ENCODE data around the gene XG. TPM values are rescaled to one million over a fixed set of nuclear protein-coding genes. Genes with fewer than 3 reads are reported as not detected.
A peak's percentile ranks its signal among the peaks of the same experiment; 100 is the strongest.

The XG gene
- total RNA-seq, 1 donor from 2014 or later = 0.33 TPM

- H3K4me3 ChIP-seq (ENCODE audit: low read depth, low read length) = no peak overlapping the region
- H3K27me3 ChIP-seq (ENCODE audit: control insufficient read depth, insufficient read depth, low read length) = no peaks in the 10 kb centered on the region
- DNase-seq (ENCODE audit: low read depth) = no peak
- TF ChIP-seq CTCF (IDR thresholded peaks at IDR 0.05; ENCODE audit: insufficient read depth, low read length, poor library complexity, severe bottlenecking) = no peak
- no peaks in the 10 kb centered on the region for H3K36me3 ChIP-seq (ENCODE audit: control insufficient read depth, insufficient read depth, low read length)
Measured at GRCh38 chrX:2817036-2817435, 65.2 kb downstream of the XG start.

GRCh38 chrX:2819345-2820135, 67.7 kb downstream of the XG start:
- DNase-seq (ENCODE audit: low read depth) = no peak
- Histone ChIP-seq H3K36me3 (ENCODE audit: control insufficient read depth, insufficient read depth, low read length) (no peaks in the 10 kb centered on the region), H3K4me3 (ENCODE audit: low read depth, low read length) (no peak overlapping the region), H3K27me3 (ENCODE audit: control insufficient read depth, insufficient read depth, low read length) (no peaks in the 10 kb centered on the region)
- peak; percentile 45 for TF ChIP-seq CTCF (IDR thresholded peaks at IDR 0.05; ENCODE audit: insufficient read depth, low read length, poor library complexity, severe bottlenecking)

GRCh38 chrX:2820136-2820771, 68.4 kb downstream of the XG start:
- no peak for DNase-seq (ENCODE audit: low read depth)
- no peaks in the 10 kb centered on the region for H3K36me3 ChIP-seq (ENCODE audit: control insufficient read depth, insufficient read depth, low read length)
- no peak for TF ChIP-seq CTCF (IDR thresholded peaks at IDR 0.05; ENCODE audit: insufficient read depth, low read length, poor library complexity, severe bottlenecking)
- peaks cover under 1% of the 10 kb centered on the region for H3K27me3 ChIP-seq (ENCODE audit: control insufficient read depth, insufficient read depth, low read length)
- no peak overlapping the region for H3K4me3 ChIP-seq (ENCODE audit: low read depth, low read length)

GRCh38 chrX:2823795-2824386, 72.1 kb downstream of the XG start:
- DNase-seq (ENCODE audit: low read depth) = no peak
- Histone ChIP-seq H3K27me3 (ENCODE audit: control insufficient read depth, insufficient read depth, low read length) (peaks cover 9% of the 10 kb centered on the region), H3K36me3 (ENCODE audit: control insufficient read depth, insufficient read depth, low read length) (no peaks in the 10 kb centered on the region), H3K4me3 (ENCODE audit: low read depth, low read length) (no peak overlapping the region)
- no peak for TF ChIP-seq CTCF (IDR thresholded peaks at IDR 0.05; ENCODE audit: insufficient read depth, low read length, poor library complexity, severe bottlenecking)

GRCh38 chrX:2824886-2825285, 73.0 kb downstream of the XG start:
- H3K4me3 ChIP-seq (ENCODE audit: low read depth, low read length) = no peak overlapping the region
- DNase-seq (ENCODE audit: low read depth) = no peak
- peaks cover 18% of the 10 kb centered on the region for H3K27me3 ChIP-seq (ENCODE audit: control insufficient read depth, insufficient read depth, low read length)
- no peaks in the 10 kb centered on the region for H3K36me3 ChIP-seq (ENCODE audit: control insufficient read depth, insufficient read depth, low read length)
- no peak for TF ChIP-seq CTCF (IDR thresholded peaks at IDR 0.05; ENCODE audit: insufficient read depth, low read length, poor library complexity, severe bottlenecking)
